ENCODE data around the gene GJB3.

Gene GJB3

GRCh38 chr1:34779005-34779404, 2.0 kb upstream of the GJB3 start:
- TF ChIP-seq CTCF (IDR thresholded peaks at IDR 0.05; ENCODE audit: low read depth, low read length) (no peak), MYC (IDR thresholded peaks at IDR 0.05; ENCODE audit: low read depth, low read length) (no peak), MAX (IDR thresholded peaks at IDR 0.05; ENCODE audit: low read depth, low read length) (no peak), POLR2A (IDR thresholded peaks at IDR 0.05; ENCODE audit: extremely low read depth, insufficient read length) (no peak)
- no peak for DNase-seq (ENCODE audit: low read depth)
- no peak overlapping the region for H3K4me3 ChIP-seq (ENCODE audit: low read depth, low read length)

- no peak for DNase-seq (ENCODE audit: low read depth)
- no peak overlapping the region for H3K4me3 ChIP-seq (ENCODE audit: low read depth, low read length)
These were observed 1.5 kb upstream of the GJB3 start for GRCh38 chr1:34779526-34779925.

GRCh38 chr1:34779962-34780361, 1.1 kb upstream of the GJB3 start:
- no peak overlapping the region for H3K4me3 ChIP-seq (ENCODE audit: low read depth, low read length)
- no peak for DNase-seq (ENCODE audit: low read depth)
- TF ChIP-seq MAX (IDR thresholded peaks at IDR 0.05; ENCODE audit: low read depth, low read length) (no peak), CTCF (IDR thresholded peaks at IDR 0.05; ENCODE audit: low read depth, low read length) (no peak), MYC (IDR thresholded peaks at IDR 0.05; ENCODE audit: low read depth, low read length) (no peak), POLR2A (IDR thresholded peaks at IDR 0.05; ENCODE audit: extremely low read depth, insufficient read length) (no peak)

More at GRCh38 chr1:34779526-34779925, 1.5 kb upstream of the GJB3 start:
- TF ChIP-seq CTCF (IDR thresholded peaks at IDR 0.05; ENCODE audit: low read depth, low read length) = no peak
- no peak for TF ChIP-seq MYC (IDR thresholded peaks at IDR 0.05; ENCODE audit: low read depth, low read length)
- TF ChIP-seq MAX (IDR thresholded peaks at IDR 0.05; ENCODE audit: low read depth, low read length) = no peak

GRCh38 chr1:34780528-34780927, 486 bp upstream of the GJB3 start:
- H3K4me3 ChIP-seq (ENCODE audit: low read depth, low read length) = no peak overlapping the region
- TF ChIP-seq POLR2A (IDR thresholded peaks at IDR 0.05; ENCODE audit: extremely low read depth, insufficient read length) = no peak
- no peak for TF ChIP-seq MYC (IDR thresholded peaks at IDR 0.05; ENCODE audit: low read depth, low read length)
- no peak for TF ChIP-seq CTCF (IDR thresholded peaks at IDR 0.05; ENCODE audit: low read depth, low read length)
- no peak for TF ChIP-seq MAX (IDR thresholded peaks at IDR 0.05; ENCODE audit: low read depth, low read length)
- no peak for DNase-seq (ENCODE audit: low read depth)

GRCh38 chr1:34781844-34782391, 904 bp downstream of the GJB3 start:
- H3K4me3 ChIP-seq (ENCODE audit: low read depth, low read length) = no peak overlapping the region
- DNase-seq (ENCODE audit: low read depth) = no peak

More at GRCh38 chr1:34781844-34782391, 904 bp downstream of the GJB3 start:
- TF ChIP-seq POLR2A (IDR thresholded peaks at IDR 0.05; ENCODE audit: extremely low read depth, insufficient read length) (no peak), CTCF (IDR thresholded peaks at IDR 0.05; ENCODE audit: low read depth, low read length) (no peak), MYC (IDR thresholded peaks at IDR 0.05; ENCODE audit: low read depth, low read length) (no peak), MAX (IDR thresholded peaks at IDR 0.05; ENCODE audit: low read depth, low read length) (no peak)

Measured in NB4 (cell line).